ENCODE data around the gene TMPRSS3. TPM values are rescaled to one million over a fixed set of nuclear protein-coding genes. Genes with fewer than 3 reads are reported as not detected.

TMPRSS3 gene
- total and polyA plus RNA-seq, 10 donors: 0.22 to 6.0 (median 0.70) TPM; not detected in 1

DNA sequence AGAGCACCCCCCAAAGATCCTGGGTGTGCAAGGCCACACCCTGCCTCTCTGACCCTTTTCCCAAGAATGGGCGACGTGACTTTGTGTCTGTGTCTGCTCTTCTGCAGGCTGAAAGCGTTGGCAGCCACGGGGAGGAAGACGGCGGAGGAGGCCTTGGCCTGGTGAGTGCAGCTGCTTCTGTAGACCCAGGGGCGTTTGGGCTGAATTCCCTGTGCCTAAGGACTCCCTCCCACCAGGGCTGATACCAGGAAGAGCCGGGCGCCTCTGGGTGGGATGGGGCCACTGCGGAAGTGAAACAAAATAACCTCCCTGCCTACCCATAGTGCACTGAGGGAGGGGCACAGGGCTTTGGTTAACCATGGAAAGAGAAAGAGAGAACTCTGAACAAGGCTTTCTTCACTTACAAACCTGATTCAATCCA is 10.4 kb upstream of the TMPRSS3 start:
- peaks cover under 1 to 36% (median 13%) of the 10 kb centered on the region in 6 donors for H3K4me1 ChIP-seq
- intact Hi-C loops (cut with DNase I; ENCODE audit: low total_unique reads): no loop called here
- peak overlapping the region; percentile 9 to 69 (median 30) for H3K4me3 ChIP-seq
- 51 to 70% (median 69%) methylated on average over 5 to 10 of the region's 10 CpGs for WGBS, 5 donors
- H3K27me3 ChIP-seq (replicated peaks in 1 of 7): peaks cover 0 to 27% (median 0%) of the 10 kb centered on the region in 7 donors
- H3K9me3 ChIP-seq: peaks cover 0 to 11% (median 5%) of the 10 kb centered on the region in 8 donors
- peak; percentile 72 for DNase-seq
- H3K36me3 ChIP-seq: peaks cover 0 to 18% (median 0%) of the 10 kb centered on the region in 6 donors
- H3K27ac ChIP-seq: peak overlapping the region; percentile 13 to 87 (median 62)
- TF ChIP-seq CTCF (IDR thresholded peaks at IDR 0.05 in 8 of 11, conservative IDR thresholded peaks at IDR 0.05 in 3 of 11): no peak
- TF ChIP-seq POLR2A (IDR thresholded peaks at IDR 0.05): no peak
- peak in 1 of 3 donors; percentile 32 for TF ChIP-seq POLR2AphosphoS5 (IDR thresholded peaks at IDR 0.05)

DNA sequence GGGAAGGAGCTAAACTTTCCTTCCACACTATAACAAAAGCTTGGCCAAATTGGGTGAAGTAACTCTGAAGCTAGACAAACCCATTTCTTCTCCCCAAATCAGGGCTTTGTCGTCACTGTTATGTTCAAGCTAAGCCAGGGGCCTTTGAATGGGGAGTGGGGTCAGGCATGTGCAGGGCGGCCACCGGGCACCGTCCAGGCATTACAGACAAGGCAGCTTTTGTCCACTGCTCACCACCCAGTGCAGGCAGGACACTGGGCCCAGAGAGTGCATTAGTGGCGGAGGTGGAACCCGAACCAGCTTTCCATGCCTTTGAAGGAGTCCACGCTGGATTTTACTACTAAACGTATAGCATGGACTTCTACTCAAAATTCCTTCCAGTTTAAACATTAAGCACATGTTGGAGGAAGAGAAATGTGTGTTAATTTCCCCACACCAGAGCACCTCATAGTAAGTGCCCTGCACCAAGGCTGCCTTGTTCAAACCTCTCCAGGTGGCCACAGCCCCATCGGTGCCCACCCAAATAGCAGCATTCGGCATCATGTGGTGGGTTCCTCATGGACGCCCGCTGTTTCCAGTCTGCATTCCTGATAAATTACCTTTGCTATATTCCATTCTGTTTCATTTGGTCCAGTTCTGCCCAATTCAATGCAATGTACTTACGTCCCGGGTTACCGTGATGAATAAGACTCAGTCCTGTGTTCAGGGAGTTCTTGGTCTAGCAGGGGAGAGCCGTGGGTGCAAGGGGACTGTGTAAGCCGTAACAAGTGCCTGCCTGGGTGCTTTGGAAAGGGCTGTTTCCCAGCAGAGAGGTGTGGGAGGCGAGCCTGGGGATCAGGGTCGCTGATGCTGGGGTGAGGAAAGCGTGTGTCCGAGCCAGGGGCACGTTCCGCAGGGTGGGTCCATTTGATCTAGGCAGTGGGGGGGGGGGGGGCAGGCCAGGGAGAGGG is 9.5 kb upstream of the TMPRSS3 start:
- 79 to 89% (median 82%) methylated on average over 22 to 23 of the region's 23 CpGs for WGBS, 5 donors
- Histone ChIP-seq H3K9me3 (peaks cover 0 to 13% (median 5%) of the 10 kb centered on the region in 8 donors), H3K36me3 (peaks cover 0 to 12% (median 0%) of the 10 kb centered on the region in 6 donors), H3K27ac (peak overlapping the region in 6 of 8 donors; percentile 57 to 87 (median 70)), H3K4me3 (peak overlapping the region; percentile 1 to 69 (median 32)), H3K27me3 (replicated peaks in 1 of 7) (peaks cover 0 to 26% (median 0%) of the 10 kb centered on the region in 7 donors), H3K4me1 (peaks cover 3 to 35% (median 13%) of the 10 kb centered on the region in 6 donors)
- no peak for TF ChIP-seq CTCF (IDR thresholded peaks at IDR 0.05 in 8 of 11, conservative IDR thresholded peaks at IDR 0.05 in 3 of 11)
- TF ChIP-seq POLR2AphosphoS5 (IDR thresholded peaks at IDR 0.05): no peak
- no peak for TF ChIP-seq POLR2A (IDR thresholded peaks at IDR 0.05)
- DNase-seq: peak; percentile 43
- intact Hi-C loops (cut with DNase I; ENCODE audit: low total_unique reads): no loop called here

DNA sequence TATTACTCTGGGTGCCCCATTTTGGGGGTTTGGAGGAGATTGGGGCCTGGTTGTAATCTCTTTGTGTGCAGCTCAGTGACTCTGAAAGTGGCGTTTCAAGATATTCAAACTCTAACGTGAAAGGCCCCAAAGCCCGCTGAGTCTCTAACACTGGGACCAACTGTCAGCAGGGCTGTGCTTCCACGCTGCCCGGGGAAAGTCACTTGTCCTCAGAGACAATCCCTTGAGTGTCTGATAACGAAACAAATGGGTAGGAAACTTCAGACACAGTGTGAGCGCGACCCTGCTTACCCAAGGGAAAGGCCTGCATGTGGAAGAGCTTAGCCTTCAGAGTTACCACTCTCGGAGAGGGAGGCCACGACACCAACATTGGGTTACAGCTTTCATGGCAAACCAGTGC is 8.7 kb upstream of the TMPRSS3 start:
- peaks cover 0 to 4% (median 0%) of the 10 kb centered on the region in 6 donors for H3K36me3 ChIP-seq
- H3K4me1 ChIP-seq: peaks cover 3 to 34% (median 13%) of the 10 kb centered on the region in 6 donors
- WGBS, 5 donors: 76 to 85% (median 83%) methylated on average over 10 of the region's 10 CpGs
- intact Hi-C loops (cut with DNase I; ENCODE audit: low total_unique reads): no loop called here
- peaks cover 0 to 13% (median 5%) of the 10 kb centered on the region in 8 donors for H3K9me3 ChIP-seq
- TF ChIP-seq POLR2A (IDR thresholded peaks at IDR 0.05) (no peak), CTCF (IDR thresholded peaks at IDR 0.05 in 8 of 11, conservative IDR thresholded peaks at IDR 0.05 in 3 of 11) (no peak), POLR2AphosphoS5 (IDR thresholded peaks at IDR 0.05) (no peak)
- DNase-seq: peak; percentile 61
- H3K4me3 ChIP-seq: peak overlapping the region in 7 of 8 donors; percentile 25 to 69 (median 36)
- peaks cover 0 to 19% (median 0%) of the 10 kb centered on the region in 7 donors for H3K27me3 ChIP-seq (replicated peaks in 1 of 7)
- H3K27ac ChIP-seq: peak overlapping the region in 7 of 8 donors; percentile 19 to 87 (median 67)

Measured in spleen (tissue), 11 donors.